Measurements from ENCODE around the gene MINDY3. TPM values are rescaled to one million over a fixed set of nuclear protein-coding genes. Genes with fewer than 3 reads are reported as not detected.

MINDY3 gene
- total and polyA plus RNA-seq, 4 donors: 6.5 to 16.1 (median 12.3) TPM

GRCh38 chr10:15808204-15808797 lies 52.0 kb downstream of the MINDY3 start (continued):
- no peak for TF ChIP-seq RXRA (IDR thresholded peaks at IDR 0.05)
- no peak for TF ChIP-seq GABPA (IDR thresholded peaks at IDR 0.05 in 1 of 2, conservative IDR thresholded peaks at IDR 0.05 in 1 of 2)
- TF ChIP-seq ATF3 (IDR thresholded peaks at IDR 0.05): no peak

GRCh38 chr10:15805395-15806058 lies 54.8 kb downstream of the MINDY3 start:
- WGBS: 91% methylated on average over 5 of the region's 5 CpGs
- H3K36me3 ChIP-seq (ENCODE audit: control insufficient read depth in 4 of 4, insufficient read depth in 3 of 4, low read depth in 1 of 4, low read length in 3 of 4): peaks cover 0 to 11% (median 7%) of the 10 kb centered on the region in 4 donors

More at GRCh38 chr10:15805395-15806058, 54.8 kb downstream of the MINDY3 start:
- DNase-seq (ENCODE audit: low spot score): no peak
- H3K4me3 ChIP-seq (ENCODE audit: low read depth in 1 of 3, low read length in 3 of 3): no peak overlapping the region
- H3K9me3 ChIP-seq (ENCODE audit: control insufficient read depth in 4 of 4, low read length in 3 of 4): peaks cover 0 to 6% (median 3%) of the 10 kb centered on the region in 4 donors
- H3K27me3 ChIP-seq (ENCODE audit: control insufficient read depth in 4 of 4, insufficient read depth in 4 of 4, low read length in 3 of 4): no peaks in the 10 kb centered on the region
- H3K27ac ChIP-seq (ENCODE audit: low read depth in 1 of 2, low read length in 2 of 2): no peak overlapping the region
- no peaks in the 10 kb centered on the region for H3K4me1 ChIP-seq (ENCODE audit: control insufficient read depth in 4 of 4, insufficient read depth in 4 of 4, low read length in 3 of 4)
- H3K9ac ChIP-seq (ENCODE audit: low read depth in 1 of 2, low read length in 2 of 2): no peak overlapping the region
- TF ChIP-seq, protein P1, sequence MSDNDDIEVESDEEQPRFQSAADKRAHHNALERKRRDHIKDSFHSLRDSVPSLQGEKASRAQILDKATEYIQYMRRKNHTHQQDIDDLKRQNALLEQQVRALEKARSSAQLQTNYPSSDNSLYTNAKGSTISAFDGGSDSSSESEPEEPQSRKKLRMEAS (IDR thresholded peaks at IDR 0.05): no peak
- TF ChIP-seq EGR1 (IDR thresholded peaks at IDR 0.05; ENCODE audit: low read depth in 2 of 2) (no peak), GABPA (IDR thresholded peaks at IDR 0.05 in 1 of 2, conservative IDR thresholded peaks at IDR 0.05 in 1 of 2) (no peak), FOXA2 (IDR thresholded peaks at IDR 0.05) (no peak), FOXA1 (IDR thresholded peaks at IDR 0.05) (no peak), RAD21 (IDR thresholded peaks at IDR 0.05) (no peak), RXRA (IDR thresholded peaks at IDR 0.05) (no peak), REST (IDR thresholded peaks at IDR 0.05) (no peak), HNF4A (conservative IDR thresholded peaks at IDR 0.05) (no peak), TAF1 (conservative IDR thresholded peaks at IDR 0.05) (no peak), SP1 (IDR thresholded peaks at IDR 0.05) (no peak), JUND (IDR thresholded peaks at IDR 0.05) (no peak), NR2F2 (IDR thresholded peaks at IDR 0.05) (no peak), YY1 (IDR thresholded peaks at IDR 0.05) (no peak), ATF3 (IDR thresholded peaks at IDR 0.05) (no peak)
- TF ChIP-seq, protein P2, sequence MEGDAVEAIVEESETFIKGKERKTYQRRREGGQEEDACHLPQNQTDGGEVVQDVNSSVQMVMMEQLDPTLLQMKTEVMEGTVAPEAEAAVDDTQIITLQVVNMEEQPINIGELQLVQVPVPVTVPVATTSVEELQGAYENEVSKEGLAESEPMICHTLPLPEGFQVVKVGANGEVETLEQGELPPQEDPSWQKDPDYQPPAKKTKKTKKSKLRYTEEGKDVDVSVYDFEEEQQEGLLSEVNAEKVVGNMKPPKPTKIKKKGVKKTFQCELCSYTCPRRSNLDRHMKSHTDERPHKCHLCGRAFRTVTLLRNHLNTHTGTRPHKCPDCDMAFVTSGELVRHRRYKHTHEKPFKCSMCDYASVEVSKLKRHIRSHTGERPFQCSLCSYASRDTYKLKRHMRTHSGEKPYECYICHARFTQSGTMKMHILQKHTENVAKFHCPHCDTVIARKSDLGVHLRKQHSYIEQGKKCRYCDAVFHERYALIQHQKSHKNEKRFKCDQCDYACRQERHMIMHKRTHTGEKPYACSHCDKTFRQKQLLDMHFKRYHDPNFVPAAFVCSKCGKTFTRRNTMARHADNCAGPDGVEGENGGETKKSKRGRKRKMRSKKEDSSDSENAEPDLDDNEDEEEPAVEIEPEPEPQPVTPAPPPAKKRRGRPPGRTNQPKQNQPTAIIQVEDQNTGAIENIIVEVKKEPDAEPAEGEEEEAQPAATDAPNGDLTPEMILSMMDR (IDR thresholded peaks at IDR 0.05; ENCODE audit: low read depth, low read length, missing input control): no peak
- TF ChIP-seq, protein P3, sequence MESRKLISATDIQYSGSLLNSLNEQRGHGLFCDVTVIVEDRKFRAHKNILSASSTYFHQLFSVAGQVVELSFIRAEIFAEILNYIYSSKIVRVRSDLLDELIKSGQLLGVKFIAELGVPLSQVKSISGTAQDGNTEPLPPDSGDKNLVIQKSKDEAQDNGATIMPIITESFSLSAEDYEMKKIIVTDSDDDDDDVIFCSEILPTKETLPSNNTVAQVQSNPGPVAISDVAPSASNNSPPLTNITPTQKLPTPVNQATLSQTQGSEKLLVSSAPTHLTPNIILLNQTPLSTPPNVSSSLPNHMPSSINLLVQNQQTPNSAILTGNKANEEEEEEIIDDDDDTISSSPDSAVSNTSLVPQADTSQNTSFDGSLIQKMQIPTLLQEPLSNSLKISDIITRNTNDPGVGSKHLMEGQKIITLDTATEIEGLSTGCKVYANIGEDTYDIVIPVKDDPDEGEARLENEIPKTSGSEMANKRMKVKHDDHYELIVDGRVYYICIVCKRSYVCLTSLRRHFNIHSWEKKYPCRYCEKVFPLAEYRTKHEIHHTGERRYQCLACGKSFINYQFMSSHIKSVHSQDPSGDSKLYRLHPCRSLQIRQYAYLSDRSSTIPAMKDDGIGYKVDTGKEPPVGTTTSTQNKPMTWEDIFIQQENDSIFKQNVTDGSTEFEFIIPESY (IDR thresholded peaks at IDR 0.05): no peak
